HG03342 (cell line): ENCODE results near the gene ZBTB16.

Experiments
- ATAC-seq: cut with Tn5 transposase; IDR thresholded peaks from one replicate; pipeline ENCODE4 v1.9.1; 2021; ENCODE audit warnings: mild to moderate bottlenecking, moderate library complexity; ENCODE audit not compliant: unreplicated experiment

ZBTB16 gene

DNA sequence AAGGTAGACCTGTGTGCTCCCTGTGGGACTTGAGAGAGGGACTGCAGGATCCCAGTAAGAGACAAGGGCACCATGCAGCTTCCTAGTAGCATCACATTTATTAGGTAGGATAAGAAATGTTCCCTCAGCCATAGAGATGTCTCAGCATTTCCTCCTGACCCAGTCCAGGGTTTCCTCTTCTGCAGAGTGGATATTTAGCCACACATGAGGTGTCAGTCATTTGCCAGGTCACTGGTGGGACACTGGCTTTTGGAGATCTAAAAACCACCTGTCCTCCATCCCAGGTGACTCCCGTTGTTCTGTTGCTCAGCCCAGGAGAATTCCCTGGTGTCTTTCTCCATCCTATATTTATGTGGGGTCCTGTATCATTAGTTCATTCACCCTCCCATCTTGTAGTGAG lies 119.1 kb downstream of the ZBTB16 start:
- no peak for ATAC-seq

- no peak for ATAC-seq
Measured at GRCh38 chr11:114179234-114179941, 119.9 kb downstream of the ZBTB16 start.

GRCh38 chr11:114180301-114181055 lies 121.0 kb downstream of the ZBTB16 start:
- no peak for ATAC-seq

- ATAC-seq: no peak
Measured at GRCh38 chr11:114181195-114181594, 121.7 kb downstream of the ZBTB16 start.

DNA sequence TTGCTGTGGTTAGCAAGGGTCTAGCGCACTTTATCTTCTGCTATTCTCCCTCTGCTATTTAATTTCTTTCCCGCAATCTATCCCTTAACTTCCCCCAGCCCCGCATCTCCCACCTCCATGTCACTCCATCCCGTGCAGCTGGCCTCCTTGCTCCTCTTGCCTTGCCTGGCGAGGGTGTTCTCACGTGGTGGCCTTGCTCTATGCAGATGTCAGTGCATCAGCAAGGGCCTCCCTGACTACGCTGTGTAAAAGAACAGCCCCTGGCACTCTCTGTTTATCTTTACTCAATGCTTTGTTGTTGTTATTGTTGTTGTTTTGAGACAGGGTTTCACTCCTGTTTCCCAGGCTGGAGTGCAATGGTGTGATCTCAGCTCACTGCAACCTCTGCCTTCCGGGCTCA lies 122.2 kb downstream of the ZBTB16 start:
- no peak for ATAC-seq

GRCh38 chr11:114182471-114183043 lies 123.0 kb downstream of the ZBTB16 start:
- no peak for ATAC-seq

GRCh38 chr11:114183044-114183511 lies 123.6 kb downstream of the ZBTB16 start:
- no peak for ATAC-seq

DNA sequence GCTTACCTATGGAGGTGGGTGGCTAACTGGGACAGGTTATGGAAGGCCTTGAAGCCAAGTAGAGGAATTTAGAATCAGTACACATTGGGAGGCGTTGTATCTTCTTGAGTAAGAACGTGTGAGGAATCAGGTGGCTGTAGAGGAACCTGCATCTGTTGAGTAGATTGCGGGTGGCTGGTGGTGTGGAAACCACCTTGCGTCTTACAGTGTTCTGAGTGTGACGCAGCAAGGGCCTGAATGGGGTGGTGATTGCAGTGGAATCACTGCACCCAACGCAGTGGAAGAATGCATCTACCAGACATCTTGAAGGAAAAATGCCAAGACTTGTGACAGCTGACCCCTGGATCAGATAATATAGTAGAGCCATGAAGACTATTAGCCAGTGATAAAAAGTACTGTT lies 125.9 kb downstream of the ZBTB16 start:
- ATAC-seq: no peak

- no peak for ATAC-seq
Measured at GRCh38 chr11:114187173-114187572, 127.7 kb downstream of the ZBTB16 start.

- no peak for ATAC-seq
Measured at GRCh38 chr11:114188851-114189570, 129.5 kb downstream of the ZBTB16 start.

- no peak for ATAC-seq
Measured at GRCh38 chr11:114190630-114191029, 131.1 kb downstream of the ZBTB16 start.

- ATAC-seq: no peak
Measured at GRCh38 chr11:114191893-114192292, 132.4 kb downstream of the ZBTB16 start.

- ATAC-seq: no peak
Measured at GRCh38 chr11:114192841-114193389, 133.4 kb downstream of the ZBTB16 start.

GRCh38 chr11:114193730-114194679 lies 134.5 kb downstream of the ZBTB16 start:
- ATAC-seq: no peak

GRCh38 chr11:114194702-114195101 lies 135.2 kb downstream of the ZBTB16 start:
- no peak for ATAC-seq

GRCh38 chr11:114195151-114195550 lies 135.6 kb downstream of the ZBTB16 start:
- no peak for ATAC-seq

DNA sequence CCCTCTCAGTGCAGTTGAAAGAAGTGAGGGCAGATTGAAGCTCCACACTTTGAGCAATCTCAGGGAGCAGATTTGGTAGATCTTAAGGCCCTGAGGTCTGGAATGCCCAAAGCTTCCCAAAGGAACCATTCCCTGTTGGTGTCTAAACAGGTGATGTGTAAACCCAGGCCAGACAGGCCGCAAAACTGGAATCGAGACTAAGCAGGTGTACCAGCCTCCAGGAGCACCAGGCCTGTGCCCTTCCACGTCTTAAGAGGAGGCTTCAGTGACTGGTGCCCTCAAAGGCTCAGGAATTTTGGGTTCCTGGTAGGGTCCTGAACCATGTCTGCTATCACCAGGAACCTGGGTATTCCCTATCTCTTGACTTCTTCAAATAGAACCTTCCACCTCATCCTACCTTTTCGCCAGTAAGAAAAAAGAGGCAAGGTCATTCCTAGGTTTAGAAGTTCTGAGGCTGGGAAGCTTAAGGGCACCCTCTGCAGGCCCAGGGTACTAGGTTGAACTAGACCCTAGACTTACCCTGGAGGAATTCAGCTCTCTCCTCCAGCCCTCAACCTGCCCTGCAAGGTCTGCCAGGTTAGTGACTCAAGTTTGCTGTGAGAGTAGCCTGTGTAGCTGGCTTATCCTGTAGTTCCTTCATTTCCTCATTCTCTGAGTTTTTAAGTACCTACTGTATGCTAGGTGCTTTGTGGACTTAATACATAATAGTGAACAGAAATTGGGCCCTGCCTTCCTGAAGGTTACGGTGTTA lies 136.6 kb downstream of the ZBTB16 start:
- ATAC-seq: no peak

GRCh38 chr11:114196997-114197703 lies 137.6 kb downstream of the ZBTB16 start:
- no peak for ATAC-seq
